NK-92 treated with Interleukin-12 subunit alpha and Interleukin-12 subunit beta, amount 100 ng/mL, for 24 hours (cell line): ENCODE results near the gene EGR1.
"Not testable (repeated sequence)": the region's sequence is repeated elsewhere in the genome, so short reads cannot be mapped to it uniquely, and the experiment has no call there.

Experiments used
- DNase-seq: peaks from one replicate; lab custom pipeline; 2025; lab: John Stamatoyannopoulos, UW

Gene EGR1

DNA sequence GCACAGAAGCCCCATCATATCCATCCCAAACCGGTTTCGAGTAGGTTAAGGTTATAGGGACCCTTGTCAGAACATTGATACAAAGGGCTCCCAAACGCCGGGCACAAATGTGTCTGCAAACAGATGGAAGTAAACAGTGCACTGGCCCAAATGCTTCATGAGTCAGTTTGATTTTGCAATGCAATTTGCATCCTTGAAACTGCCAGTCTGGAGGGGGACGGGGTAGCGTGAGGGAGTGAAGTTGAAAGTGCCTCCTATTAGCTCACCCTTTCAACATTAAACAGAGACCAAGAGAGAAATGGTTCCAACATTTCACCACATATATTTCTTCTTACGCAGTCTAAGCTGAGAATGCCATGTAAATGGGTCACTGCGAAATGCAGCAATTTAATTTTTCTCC is 42.2 kb downstream of the EGR1 start:
- DNase-seq = not testable (repeated sequence)

DNA sequence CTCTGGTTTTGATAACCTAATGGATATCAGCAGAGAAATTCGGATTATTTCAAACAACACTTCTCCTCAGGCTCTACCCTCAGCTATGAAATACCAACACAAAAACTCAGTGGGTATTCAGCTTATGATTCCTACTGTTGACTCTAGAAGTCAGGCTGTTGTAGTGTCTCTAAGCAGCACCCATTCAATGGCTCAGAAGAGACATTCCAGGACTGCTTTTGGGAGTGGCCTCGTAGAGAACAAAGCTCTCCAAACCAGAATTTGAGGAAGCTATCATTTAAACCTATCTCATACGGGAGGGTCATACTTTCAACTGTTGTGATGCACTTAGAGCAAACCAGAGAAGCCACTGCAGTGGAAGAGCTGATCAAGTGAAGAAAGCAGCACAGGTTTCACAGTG is 43.7 kb downstream of the EGR1 start:
- no peak for DNase-seq

DNA sequence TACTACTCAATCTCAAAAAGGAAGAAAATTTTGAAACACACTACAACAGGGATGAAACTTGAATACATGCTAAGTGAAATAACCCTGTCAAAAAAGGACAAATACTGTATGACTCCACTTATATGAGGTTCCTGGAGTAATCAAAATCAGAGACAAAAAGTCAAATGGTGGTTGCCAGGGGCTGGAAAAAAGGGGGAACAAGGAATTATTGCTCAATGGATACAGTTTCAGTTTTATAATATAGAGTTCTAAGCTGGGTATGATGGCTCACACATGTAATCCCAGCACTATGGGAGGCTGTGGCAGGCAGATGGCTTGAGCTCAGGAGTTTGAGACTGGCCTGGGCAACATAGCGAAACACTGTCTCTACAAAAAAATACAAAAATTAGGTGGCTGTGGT is 48.7 kb downstream of the EGR1 start:
- DNase-seq = no peak

DNA sequence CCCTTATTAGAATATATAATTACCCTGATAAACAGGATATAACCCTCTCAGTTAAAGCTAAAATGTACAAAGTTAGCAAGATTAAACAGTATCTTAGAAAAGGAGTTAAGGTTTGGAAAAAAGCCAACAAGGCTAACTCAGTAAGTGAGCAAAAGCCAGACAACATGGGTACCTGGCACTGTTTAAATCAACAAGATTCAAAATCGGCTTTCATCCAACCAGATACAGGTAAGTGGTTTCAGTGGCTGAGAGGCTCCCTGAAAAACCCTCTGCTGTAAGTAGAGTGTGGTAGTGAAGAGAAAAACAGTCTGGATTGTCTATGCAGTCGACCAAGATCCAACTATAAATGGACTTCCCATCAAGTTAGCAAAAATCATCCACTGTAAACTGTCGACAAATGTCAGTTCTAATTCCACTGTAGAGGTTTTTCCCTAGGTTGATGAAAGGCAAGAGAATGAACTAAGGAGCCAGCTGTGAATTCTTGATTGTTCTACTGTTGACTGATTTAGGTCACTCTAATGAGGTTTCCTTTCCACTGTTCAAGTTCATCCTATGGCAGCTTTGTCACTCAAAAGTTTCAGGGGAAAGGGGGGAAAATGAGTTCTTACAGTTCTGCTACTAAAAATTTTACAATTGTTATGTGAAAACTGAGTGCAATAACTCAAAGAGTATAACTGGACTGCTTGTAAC is 50.4 kb downstream of the EGR1 start:
- DNase-seq = no peak

DNA sequence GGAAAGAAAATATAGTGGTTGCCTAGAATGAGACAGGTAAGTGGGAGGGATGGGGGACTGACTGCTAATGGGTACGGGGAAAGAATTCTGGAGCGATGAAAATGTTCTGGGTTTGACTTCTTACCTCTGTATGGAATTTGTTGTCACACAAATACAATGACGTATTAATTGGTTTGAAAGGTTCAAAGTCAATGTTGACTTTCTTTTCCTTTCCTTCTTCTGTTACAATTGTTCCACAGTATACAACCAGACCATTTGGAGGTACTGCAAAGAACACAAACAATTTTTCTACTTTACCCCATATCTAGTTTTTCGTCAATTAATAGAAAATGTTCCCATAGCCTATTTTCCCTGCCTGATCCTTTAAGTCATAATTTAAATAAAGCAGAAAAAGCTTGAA is 52.2 kb downstream of the EGR1 start:
- no peak for DNase-seq
